GM12878 (cell line): ENCODE data around the gene EMILIN2. TPM values are rescaled to one million over a fixed set of nuclear protein-coding genes. Genes with fewer than 3 reads are reported as not detected.

ENCODE experiments used
- CTCF ChIP-seq, 3 experiments: IDR thresholded peaks in 2 of 3; conservative IDR thresholded peaks in 1 of 3; 2 replicates each; pipeline ENCODE4 v1.5.1; 2011; ENCODE audit warnings: low read depth in 3 of 3, low read length in 3 of 3, mild to moderate bottlenecking in 3 of 3, control low read depth in 2 of 3, moderate library complexity in 2 of 3, inconsistent platforms in 1 of 3, mixed read lengths in 1 of 3; ENCODE audit not compliant: control insufficient read depth in 2 of 3, insufficient read depth in 1 of 3; ENCODE audit errors: extremely low read depth in 1 of 3
- DPF2 ChIP-seq: fragments of 450-650 bp; IDR thresholded peaks from 2 replicates; pipeline ENCODE4 v1.6.1; 2017; ENCODE audit warnings: mild to moderate bottlenecking
- EGR1 ChIP-seq, 2 experiments: IDR thresholded peaks; 1 replicate in 1 of 2; 2 replicates in 1 of 2; pipeline ENCODE4 v1.6.1; 2011 to 2012; ENCODE audit warnings: low read depth in 2 of 2, low read length in 2 of 2, borderline replicate concordance in 1 of 2, mild to moderate bottlenecking in 1 of 2, moderate library complexity in 1 of 2
- HSF1 ChIP-seq: fragments of 150-350 bp; IDR thresholded peaks from 2 replicates; pipeline ENCODE4 v1.6.1; 2014; ENCODE audit warnings: mild to moderate bottlenecking, low read depth, low read length
- MEF2A ChIP-seq: IDR thresholded peaks from 2 replicates; pipeline ENCODE4 v1.6.1; 2011; ENCODE audit warnings: low read depth, mild to moderate bottlenecking, low read length, moderate library complexity; ENCODE audit not compliant: insufficient read depth
- NBN ChIP-seq: fragments of 450-650 bp; IDR thresholded peaks from 2 replicates; pipeline ENCODE4 v1.6.1; 2016
- SKIL ChIP-seq: fragments of 450-650 bp; IDR thresholded peaks from 2 replicates; pipeline ENCODE4 v1.6.1; 2017; ENCODE audit warnings: mild to moderate bottlenecking, low read depth, inconsistent platforms; ENCODE audit not compliant: poor library complexity, severe bottlenecking
- SMARCA5 ChIP-seq: fragments of 450-650 bp; IDR thresholded peaks from 2 replicates; pipeline ENCODE4 v1.6.1; 2017; ENCODE audit warnings: mild to moderate bottlenecking
- USF2 ChIP-seq: IDR thresholded peaks from 2 replicates; pipeline ENCODE4 v1.6.1; 2011; ENCODE audit warnings: low read depth, low read length, improper control_type of control experiment, borderline replicate concordance
- WRNIP1 ChIP-seq: IDR thresholded peaks from 2 replicates; pipeline ENCODE4 v1.6.1; 2011; ENCODE audit warnings: low read depth, low read length, improper control_type of control experiment, borderline replicate concordance
- ZNF217 ChIP-seq: fragments of 450-650 bp; IDR thresholded peaks from 2 replicates; pipeline ENCODE4 v1.6.1; 2017; ENCODE audit warnings: antibody characterized with exemption, mild to moderate bottlenecking
- ZSCAN29 ChIP-seq: fragments of 450-650 bp; IDR thresholded peaks from 2 replicates; pipeline ENCODE4 v1.6.1; 2017; ENCODE audit warnings: mild to moderate bottlenecking, moderate library complexity
- ZZZ3 ChIP-seq: IDR thresholded peaks from 2 replicates; pipeline ENCODE4 v1.6.1; 2011; ENCODE audit warnings: low read depth; ENCODE audit not compliant: control insufficient read depth, insufficient read length
- polyA plus RNA-seq, 11 experiments: library from polyadenylated mRNA; depleted of rRNA in 4 of 11; unstranded in 6 of 11; stranded (reverse) in 5 of 11; fragments of >200 nt; fragmentation: Nextera tagmentation in 4 of 11; fragmentation: Illumina TruSeq in 1 of 11; extraction: Ambion mirVana in 4 of 11; extraction: Trizol in 1 of 11; gene quantifications; 1 replicate in 1 of 11; 2 replicates in 10 of 11; pipeline versions ENCODE4 v1.2.1 to v1.2.3, GENCODE V29; 2011 to 2016; ENCODE audit warnings: inconsistent platforms in 2 of 11, missing spikeins in 2 of 11, low read depth in 1 of 11
- total RNA-seq, 4 experiments: library from RNA; depleted of rRNA in 3 of 4; stranded (reverse); fragments of >200 nt in 3 of 4; fragmentation: Illumina TruSeq in 1 of 4; extraction: Trizol in 1 of 4; gene quantifications; 2 replicates each; pipeline versions ENCODE4 v1.2.1 to v1.2.3, GENCODE V29; 2013 to 2021

Gene EMILIN2
- total and polyA plus RNA-seq, 10 of the 15 experiments (the other 5 are each of a cell fraction or from before 2014, with no cell fraction given) = 0.58 to 18.4 (median 5.9) TPM

GRCh38 chr18:2894841-2895370 is 48.1 kb downstream of the EMILIN2 start (continued):
- TF ChIP-seq HSF1 (no peak), SKIL (no peak), NBN (no peak), WRNIP1 (no peak), ZZZ3 (no peak), CTCF (IDR thresholded peaks at IDR 0.05 in 2 of 3, conservative IDR thresholded peaks at IDR 0.05 in 1 of 3; ENCODE audit: control insufficient read depth in 2 of 3, extremely low read depth in 1 of 3, insufficient read depth in 1 of 3, low read depth in 3 of 3, low read length in 3 of 3) (no peak), EGR1 (IDR thresholded peaks at IDR 0.05; ENCODE audit: borderline replicate concordance in 1 of 2, low read depth in 2 of 2, low read length in 2 of 2) (no peak), ZSCAN29 (no peak), DPF2 (no peak), SMARCA5 (no peak), ZNF217 (no peak), MEF2A (no peak), USF2 (no peak)
